K562 (cell line): ENCODE results near the gene GALNT17. TPM values are rescaled to one million over a fixed set of nuclear protein-coding genes. Genes with fewer than 3 reads are reported as not detected.

Experiments used
- ATAC-seq: fragments of 200-7000 bp; cut with Tn5 transposase; 3 replicates; pipeline ENCODE4 v1.9.1; 2020; ENCODE audit warnings: moderate library complexity
- BruUV-seq: library from RNA; stranded (reverse); fragments of 400-500 nt; replicated peaks from 2 replicates; lab custom pipeline; 2021; lab: Mats Ljungman, UMichigan
- CTCF ChIA-PET: fragments of 300-600 bp; formaldehyde crosslinking; extraction: SDS; loops from one replicate; lab custom pipeline; 2021; ENCODE audit warnings: low intra/inter-chr PET ratio; lab: Yijun Ruan, JAX
- POLR2A ChIA-PET: fragments of 300-600, 350-650 bp; sonication (Branson Sonifier 250); formaldehyde crosslinking; extraction: SDS; loops from one replicate; lab custom pipeline; 2021; ENCODE audit warnings: antibody characterized with exemption, inconsistent platforms; lab: Yijun Ruan, JAX
- DNase-seq, 4 experiments: peaks; one replicate each; pipeline versions ENCODE4 v3.0.0 to v3.0.0-alpha.2; 2011 to 2018; ENCODE audit warnings: low spot score in 3 of 4, mixed read lengths in 3 of 4; ENCODE audit errors: extremely low read depth in 1 of 4
- FAIRE-seq: peaks from 2 replicates; lab custom pipeline; 2011; peaks lifted over from hg19 to GRCh38; lab: Jason Lieb, UNC
- H2AFZ ChIP-seq: 2 replicates; pipeline ENCODE4 v1.6.0; 2011; ENCODE audit warnings: low read depth, low read length, control low read depth, inconsistent platforms
- H3K27ac ChIP-seq: fragments of 200-600 bp; 3 replicates; pipeline ENCODE4 v1.8.0; 2011; ENCODE audit warnings: low read depth, mild to moderate bottlenecking, control low read depth, inconsistent platforms, low read length, moderate library complexity, mixed read lengths; ENCODE audit errors: extremely low read depth
- H3K27me3 ChIP-seq, 2 experiments: fragments of 300-600 bp in 1 of 2; 2 replicates in 1 of 2; 3 replicates in 1 of 2; pipeline versions ENCODE4 v1.6.0 to v1.8.0; 2011; ENCODE audit warnings: inconsistent platforms in 2 of 2, low read length in 2 of 2, mild to moderate bottlenecking in 1 of 2, mixed read lengths in 1 of 2, moderate library complexity in 1 of 2; ENCODE audit not compliant: control insufficient read depth in 2 of 2, insufficient read depth in 2 of 2
- H3K36me3 ChIP-seq: fragments of 300-600 bp; 3 replicates; pipeline ENCODE4 v1.8.0; 2011; ENCODE audit warnings: mild to moderate bottlenecking, low read length, inconsistent platforms; ENCODE audit not compliant: control insufficient read depth, insufficient read depth
- H3K4me1 ChIP-seq, 2 experiments: fragments of 200-600 bp in 1 of 2; replicated peaks in 1 of 2; 2 replicates in 1 of 2; 3 replicates in 1 of 2; pipeline versions ENCODE4 v1.5.1 to v1.8.0; 2011; ENCODE audit warnings: inconsistent platforms in 2 of 2, low read length in 2 of 2, mild to moderate bottlenecking in 1 of 2, mixed read lengths in 1 of 2, moderate library complexity in 1 of 2; ENCODE audit not compliant: control insufficient read depth in 2 of 2, insufficient read depth in 2 of 2
- H3K4me2 ChIP-seq: 2 replicates; pipeline ENCODE4 v1.6.1; 2011; ENCODE audit warnings: low read length, control low read depth, inconsistent platforms, mixed read lengths; ENCODE audit not compliant: insufficient read depth
- H3K4me3 ChIP-seq: fragments of 200-600 bp; sonication (generic), shearing (Covaris generic); 2 replicates; pipeline ENCODE4 v1.5.1; 2016; ENCODE audit warnings: control low read depth, inconsistent platforms
- H3K79me2 ChIP-seq: fragments of 200-600 bp; 3 replicates; pipeline ENCODE4 v1.8.0; 2011; ENCODE audit warnings: low read length, inconsistent platforms; ENCODE audit not compliant: control insufficient read depth, insufficient read depth
- H3K9ac ChIP-seq, 2 experiments: 2 replicates each; pipeline versions ENCODE4 v1.6.0 to v1.6.1; 2011; ENCODE audit warnings: low read depth in 2 of 2, low read length in 2 of 2, control low read depth in 1 of 2, inconsistent platforms in 1 of 2, mild to moderate bottlenecking in 1 of 2, mixed read lengths in 1 of 2; ENCODE audit not compliant: insufficient read depth in 1 of 2
- H3K9me1 ChIP-seq: one replicate; pipeline ENCODE4 v1.6.0; 2011; ENCODE audit warnings: inconsistent platforms, mild to moderate bottlenecking, low read length, moderate library complexity; ENCODE audit not compliant: control insufficient read depth, insufficient read depth
- H3K9me3 ChIP-seq: replicated peaks from 2 replicates; pipeline ENCODE4 v1.5.1; 2011; ENCODE audit warnings: low read depth, low read length, inconsistent platforms; ENCODE audit not compliant: control insufficient read depth, insufficient read depth
- H4K20me1 ChIP-seq: replicated peaks from 2 replicates; pipeline ENCODE4 v1.6.1; 2011; ENCODE audit warnings: low read length, inconsistent platforms, mixed read lengths; ENCODE audit not compliant: control insufficient read depth, insufficient read depth
- FOXK2 ChIP-seq, 2 experiments: fragments of 450-650 bp; IDR thresholded peaks in 1 of 2; conservative IDR thresholded peaks in 1 of 2; 2 replicates each; pipeline ENCODE4 v1.6.1; 2016; ENCODE audit warnings: low read depth in 2 of 2, mild to moderate bottlenecking in 1 of 2
- HCFC1 ChIP-seq: IDR thresholded peaks from 2 replicates; pipeline ENCODE4 v1.6.1; 2012; ENCODE audit warnings: low read depth, low read length, improper control_type of control experiment
- HMGN3 ChIP-seq: IDR thresholded peaks from 2 replicates; pipeline ENCODE4 v1.6.1; 2011; ENCODE audit warnings: borderline replicate concordance, low read depth, mild to moderate bottlenecking, mixed read lengths, low read length; ENCODE audit not compliant: insufficient read length; ENCODE audit errors: extremely low read depth
- HNRNPK ChIP-seq: fragments of 200-400 bp; formaldehyde crosslinking; IDR thresholded peaks from one replicate; pipeline ENCODE4 v1.6.1; 2018; ENCODE audit warnings: mild to moderate bottlenecking, low read depth, low read length; ENCODE audit not compliant: poor library complexity, severe bottlenecking
- HNRNPLL ChIP-seq: fragments of 200-400 bp; formaldehyde crosslinking; IDR thresholded peaks from 2 replicates; pipeline ENCODE4 v1.6.1; 2017; ENCODE audit warnings: low read length, low read depth, mild to moderate bottlenecking; ENCODE audit not compliant: poor library complexity, severe bottlenecking
- HSF4 ChIP-seq: fragments of 250-450 bp; sonication (Bioruptor Pico); IDR thresholded peaks from 2 replicates; pipeline ENCODE4 v2.1.2; 2022; ENCODE audit warnings: mild to moderate bottlenecking, moderate library complexity, borderline replicate concordance
- KDM4B ChIP-seq, 2 experiments: fragments of 450-650 bp in 1 of 2; sonication (generic) in 1 of 2; IDR thresholded peaks; 2 replicates each; pipeline ENCODE4 v1.6.1; 2016 to 2017; ENCODE audit warnings: borderline replicate concordance in 2 of 2, antibody characterized with exemption in 1 of 2, low read depth in 1 of 2, mild to moderate bottlenecking in 1 of 2
- NRF1 ChIP-seq, 2 experiments: fragments of 450-650 bp; IDR thresholded peaks in 1 of 2; conservative IDR thresholded peaks in 1 of 2; 2 replicates each; pipeline ENCODE4 v1.6.1; 2014; ENCODE audit warnings: mild to moderate bottlenecking in 2 of 2
- TAF7 ChIP-seq: fragments of 450-650 bp; IDR thresholded peaks from 2 replicates; pipeline ENCODE4 v1.6.1; 2016; ENCODE audit warnings: missing genetic modification characterization, missing compliant biosample characterization
- TBL1XR1 ChIP-seq, 2 experiments: IDR thresholded peaks; 2 replicates each; pipeline ENCODE4 v1.6.1; 2012; ENCODE audit warnings: improper control_type of control experiment in 2 of 2, low read length in 2 of 2, mild to moderate bottlenecking in 1 of 2
- ZNF184 ChIP-seq: sonication (generic); formaldehyde crosslinking; IDR thresholded peaks from 2 replicates; pipeline ENCODE4 v1.5.0; 2020; ENCODE audit warnings: missing genetic modification reagents
- ZNF282 ChIP-seq: sonication (generic); formaldehyde crosslinking; IDR thresholded peaks from 2 replicates; pipeline ENCODE4 v1.8.1; 2023; ENCODE audit warnings: missing genetic modification reagents
- WGBS: fragments of 100-300 bp; shearing (Covaris generic); methylation state at CpG from one replicate; pipeline ENCODE4 v1.1.6; 2016; ENCODE audit warnings: low coverage, mixed read lengths; ENCODE audit not compliant: insufficient coverage; ENCODE audit errors: missing lambda C conversion rate; 5-methylcytosine and 5-hydroxymethylcytosine counted together
- in situ Hi-C: fragments of 300-500 bp; cut with MboI; formaldehyde crosslinking; loops from 4 replicates; pipeline ENCODE4 v1.15.0; 2018; ENCODE audit warnings: inconsistent platforms, mixed read lengths
- intact Hi-C: fragments of 100-400 bp; cut with micrococcal nuclease; formaldehyde crosslinking; loops from 2 replicates; pipeline ENCODE4 v1.14.2; 2022
- polyA plus RNA-seq, 8 experiments: library from polyadenylated mRNA; depleted of rRNA in 4 of 8; stranded (reverse) in 5 of 8; unstranded in 3 of 8; fragments of >200 nt; fragmentation: Nextera tagmentation in 2 of 8; fragmentation: Illumina TruSeq in 1 of 8; extraction: Ambion mirVana in 2 of 8; extraction: Trizol in 1 of 8; gene quantifications; 2 replicates each; pipeline versions ENCODE4 v1.2.1 to v1.2.3, GENCODE V29; 2011 to 2014; ENCODE audit warnings: inconsistent platforms in 1 of 8, missing spikeins in 1 of 8
- total RNA-seq, 7 experiments: library from RNA; depleted of rRNA in 6 of 7; stranded (reverse); fragments of >200 nt in 6 of 7; fragmentation: Illumina TruSeq in 2 of 7; extraction: Trizol in 2 of 7; gene quantifications; 2 replicates each; pipeline versions ENCODE4 v1.2.1 to v1.2.3, GENCODE V29; 2011 to 2021; ENCODE audit warnings: low replicate concordance in 1 of 7
- TF ChIP-seq, protein P1 (sequence below): sonication (generic); formaldehyde crosslinking; IDR thresholded peaks from 2 replicates; pipeline ENCODE4 v1.8.0; 2023; ENCODE audit warnings: missing genetic modification reagents, mild to moderate bottlenecking, borderline replicate concordance
- TF ChIP-seq, protein P2 (sequence below): IDR thresholded peaks from 2 replicates; pipeline ENCODE4 v1.6.1; 2016; ENCODE audit warnings: missing genetic modification characterization, missing compliant biosample characterization

GALNT17 gene
- total and polyA plus RNA-seq, 9 of the 15 experiments (the other 6 are each of a cell fraction or from before 2014, with no cell fraction given), result not detected

DNA sequence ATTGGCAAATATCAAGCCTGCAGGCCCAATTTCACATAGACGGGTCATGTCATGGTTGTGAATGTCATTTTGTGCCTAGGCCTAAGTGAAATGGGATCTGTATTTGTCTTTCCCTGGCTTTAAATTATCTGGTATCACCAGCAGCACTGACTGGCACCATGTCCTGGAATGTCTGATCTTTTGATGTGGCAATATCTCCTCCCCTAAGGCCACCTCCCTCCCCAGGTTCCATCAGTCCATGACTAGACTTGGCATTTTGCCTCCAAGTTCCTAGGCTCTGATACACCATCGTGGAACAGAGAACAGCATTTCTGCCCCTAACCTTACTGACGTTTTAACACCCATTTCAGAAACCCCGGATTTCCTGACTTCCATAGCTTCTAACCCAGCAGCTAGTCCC is 513.9 kb downstream of the GALNT17 start:
- CTCF ChIA-PET, result no interaction called here
- H2AFZ ChIP-seq, result no peak overlapping the region
- BruUV-seq, result no TSS peak
- H3K9me3 ChIP-seq, result no peaks in the 10 kb centered on the region
- POLR2A ChIA-PET, result interaction anchor here (0.8 kb wide), 1 partner anchor 116 kb away, joined by 3 read pairs; no protein-coding TSS in a partner anchor
- H3K9ac ChIP-seq, result no peak overlapping the region
- in situ Hi-C loops, result no loop called here
- H3K4me3 ChIP-seq, result no peak overlapping the region
- no peaks in the 10 kb centered on the region for H3K4me1 ChIP-seq
- H3K9me1 ChIP-seq, result no peaks in the 10 kb centered on the region
- H3K27ac ChIP-seq, result no peak overlapping the region
- FAIRE-seq (no peak), ATAC-seq (no peak), DNase-seq (no peak)
- no peak overlapping the region for H3K4me2 ChIP-seq
- TF ChIP-seq, protein P1, sequence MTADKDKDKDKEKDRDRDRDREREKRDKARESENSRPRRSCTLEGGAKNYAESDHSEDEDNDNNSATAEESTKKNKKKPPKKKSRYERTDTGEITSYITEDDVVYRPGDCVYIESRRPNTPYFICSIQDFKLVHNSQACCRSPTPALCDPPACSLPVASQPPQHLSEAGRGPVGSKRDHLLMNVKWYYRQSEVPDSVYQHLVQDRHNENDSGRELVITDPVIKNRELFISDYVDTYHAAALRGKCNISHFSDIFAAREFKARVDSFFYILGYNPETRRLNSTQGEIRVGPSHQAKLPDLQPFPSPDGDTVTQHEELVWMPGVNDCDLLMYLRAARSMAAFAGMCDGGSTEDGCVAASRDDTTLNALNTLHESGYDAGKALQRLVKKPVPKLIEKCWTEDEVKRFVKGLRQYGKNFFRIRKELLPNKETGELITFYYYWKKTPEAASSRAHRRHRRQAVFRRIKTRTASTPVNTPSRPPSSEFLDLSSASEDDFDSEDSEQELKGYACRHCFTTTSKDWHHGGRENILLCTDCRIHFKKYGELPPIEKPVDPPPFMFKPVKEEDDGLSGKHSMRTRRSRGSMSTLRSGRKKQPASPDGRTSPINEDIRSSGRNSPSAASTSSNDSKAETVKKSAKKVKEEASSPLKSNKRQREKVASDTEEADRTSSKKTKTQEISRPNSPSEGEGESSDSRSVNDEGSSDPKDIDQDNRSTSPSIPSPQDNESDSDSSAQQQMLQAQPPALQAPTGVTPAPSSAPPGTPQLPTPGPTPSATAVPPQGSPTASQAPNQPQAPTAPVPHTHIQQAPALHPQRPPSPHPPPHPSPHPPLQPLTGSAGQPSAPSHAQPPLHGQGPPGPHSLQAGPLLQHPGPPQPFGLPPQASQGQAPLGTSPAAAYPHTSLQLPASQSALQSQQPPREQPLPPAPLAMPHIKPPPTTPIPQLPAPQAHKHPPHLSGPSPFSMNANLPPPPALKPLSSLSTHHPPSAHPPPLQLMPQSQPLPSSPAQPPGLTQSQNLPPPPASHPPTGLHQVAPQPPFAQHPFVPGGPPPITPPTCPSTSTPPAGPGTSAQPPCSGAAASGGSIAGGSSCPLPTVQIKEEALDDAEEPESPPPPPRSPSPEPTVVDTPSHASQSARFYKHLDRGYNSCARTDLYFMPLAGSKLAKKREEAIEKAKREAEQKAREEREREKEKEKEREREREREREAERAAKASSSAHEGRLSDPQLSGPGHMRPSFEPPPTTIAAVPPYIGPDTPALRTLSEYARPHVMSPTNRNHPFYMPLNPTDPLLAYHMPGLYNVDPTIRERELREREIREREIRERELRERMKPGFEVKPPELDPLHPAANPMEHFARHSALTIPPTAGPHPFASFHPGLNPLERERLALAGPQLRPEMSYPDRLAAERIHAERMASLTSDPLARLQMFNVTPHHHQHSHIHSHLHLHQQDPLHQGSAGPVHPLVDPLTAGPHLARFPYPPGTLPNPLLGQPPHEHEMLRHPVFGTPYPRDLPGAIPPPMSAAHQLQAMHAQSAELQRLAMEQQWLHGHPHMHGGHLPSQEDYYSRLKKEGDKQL (CRISPR knock-in tag), result no peak
- TF ChIP-seq KDM4B (IDR thresholded peaks at IDR 0.05; ENCODE audit: borderline replicate concordance in 2 of 2, low read depth in 1 of 2) (no peak), HSF4 (no peak), HCFC1 (no peak), HNRNPK (no peak), NRF1 (conservative IDR thresholded peaks at IDR 0.05 in 1 of 2, IDR thresholded peaks at IDR 0.05 in 1 of 2) (no peak), ZNF184 (no peak), FOXK2 (conservative IDR thresholded peaks at IDR 0.05 in 1 of 2, IDR thresholded peaks at IDR 0.05 in 1 of 2; ENCODE audit: low read depth in 2 of 2) (no peak), HMGN3 (no peak), ZNF282 (CRISPR knock-in tag) (no peak), TBL1XR1 (IDR thresholded peaks at IDR 0.05; ENCODE audit: low read length in 2 of 2) (no peak), TAF7 (tag) (no peak), HNRNPLL (no peak)
- TF ChIP-seq, protein P2, sequence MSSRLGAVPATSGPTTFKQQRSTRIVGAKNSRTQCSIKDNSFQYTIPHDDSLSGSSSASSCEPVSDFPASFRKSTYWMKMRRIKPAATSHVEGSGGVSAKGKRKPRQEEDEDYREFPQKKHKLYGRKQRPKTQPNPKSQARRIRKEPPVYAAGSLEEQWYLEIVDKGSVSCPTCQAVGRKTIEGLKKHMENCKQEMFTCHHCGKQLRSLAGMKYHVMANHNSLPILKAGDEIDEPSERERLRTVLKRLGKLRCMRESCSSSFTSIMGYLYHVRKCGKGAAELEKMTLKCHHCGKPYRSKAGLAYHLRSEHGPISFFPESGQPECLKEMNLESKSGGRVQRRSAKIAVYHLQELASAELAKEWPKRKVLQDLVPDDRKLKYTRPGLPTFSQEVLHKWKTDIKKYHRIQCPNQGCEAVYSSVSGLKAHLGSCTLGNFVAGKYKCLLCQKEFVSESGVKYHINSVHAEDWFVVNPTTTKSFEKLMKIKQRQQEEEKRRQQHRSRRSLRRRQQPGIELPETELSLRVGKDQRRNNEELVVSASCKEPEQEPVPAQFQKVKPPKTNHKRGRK (tag), result no peak
- no peaks in the 10 kb centered on the region; a peak in 1 of 5 replicates for H3K27me3 ChIP-seq
- H4K20me1 ChIP-seq, result no peaks in the 10 kb centered on the region
- no peaks in the 10 kb centered on the region for H3K79me2 ChIP-seq
- intact Hi-C loops, result no loop called here
- 0% methylated on average over 4 of the region's 4 CpGs for WGBS
- no peaks in the 10 kb centered on the region for H3K36me3 ChIP-seq
